Measurements from ENCODE around the gene EEA1. TPM values are rescaled to one million over a fixed set of nuclear protein-coding genes. Genes with fewer than 3 reads are reported as not detected.
A peak's percentile ranks its signal among the peaks of the same experiment; 100 is the strongest.

The EEA1 gene
- total RNA-seq: 34.4 TPM
- long read RNA-seq, full-length matches to known transcripts: 4 of 20 reads
- long read RNA-seq, partial matches to known transcripts: 10 of 20 reads
- long read RNA-seq, other reads (novel, unspliced or antisense): 6 of 20 reads

DNA sequence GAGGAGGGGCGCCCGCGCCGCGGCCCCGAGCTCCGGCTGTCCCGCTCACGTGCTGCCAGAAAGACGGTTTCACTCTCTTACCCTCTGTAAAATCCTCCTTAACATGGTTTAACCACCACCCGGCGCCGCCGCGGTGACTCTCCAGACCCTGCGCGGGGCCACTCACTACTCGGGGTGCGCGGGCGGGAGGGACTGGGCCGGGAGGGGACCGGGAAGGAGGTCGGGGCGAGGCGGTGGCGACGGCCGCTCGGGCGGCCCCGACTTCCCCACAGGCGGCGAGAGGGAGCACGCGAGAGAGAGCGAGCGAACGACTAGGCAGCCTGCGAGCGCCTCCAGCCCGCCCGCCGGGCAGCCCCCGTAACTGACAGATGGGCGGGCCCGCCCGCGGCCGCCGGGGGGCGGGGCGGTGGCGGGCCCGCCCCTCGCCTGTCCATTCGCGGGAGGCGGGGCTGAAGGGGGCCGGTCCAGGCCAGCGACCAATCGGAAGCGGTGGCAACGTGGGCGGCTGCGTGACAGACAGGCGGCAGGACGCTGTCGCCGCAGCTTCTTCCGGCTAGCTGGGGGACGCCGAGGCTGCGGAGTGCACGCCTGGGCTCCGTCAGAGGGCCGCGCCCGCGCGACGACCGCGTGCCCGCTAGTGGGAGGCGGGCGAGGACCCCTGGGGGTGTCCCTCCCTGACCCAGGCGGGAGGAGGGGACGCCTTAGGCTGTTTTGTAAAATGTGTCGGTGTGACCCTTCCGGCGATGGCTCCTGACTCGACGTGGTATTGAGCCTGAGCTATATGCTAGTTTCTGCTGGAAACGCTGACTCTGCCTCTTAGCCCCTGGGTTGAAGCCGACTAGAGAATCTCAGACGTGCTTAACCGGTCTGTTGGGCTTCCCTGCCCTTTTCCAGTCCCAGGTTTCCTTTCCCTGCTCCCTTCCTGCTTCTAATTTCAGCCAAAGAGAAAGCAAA is at the start of gene EEA1:
Gene EEA1 (minus strand): TSS at position 334 of the 954 bp plus-strand sequence. CDS start 229 bp downstream, at position 105.
- Histone ChIP-seq H3K4me1 (peaks cover 20% of the 10 kb centered on the region), H3K36me3 (no peaks in the 10 kb centered on the region), H3K4me3 (peak within 1 kb of the TSS; percentile 68), H3K27me3 (no peaks in the 10 kb centered on the region), H3K9me3 (no peaks in the 10 kb centered on the region), H3K27ac (peak within 1 kb of the TSS; percentile 95)
- DNase-seq: peak; percentile 99
- intact Hi-C loops (cut with DNase I): no loop called here
- TF ChIP-seq, protein P1, sequence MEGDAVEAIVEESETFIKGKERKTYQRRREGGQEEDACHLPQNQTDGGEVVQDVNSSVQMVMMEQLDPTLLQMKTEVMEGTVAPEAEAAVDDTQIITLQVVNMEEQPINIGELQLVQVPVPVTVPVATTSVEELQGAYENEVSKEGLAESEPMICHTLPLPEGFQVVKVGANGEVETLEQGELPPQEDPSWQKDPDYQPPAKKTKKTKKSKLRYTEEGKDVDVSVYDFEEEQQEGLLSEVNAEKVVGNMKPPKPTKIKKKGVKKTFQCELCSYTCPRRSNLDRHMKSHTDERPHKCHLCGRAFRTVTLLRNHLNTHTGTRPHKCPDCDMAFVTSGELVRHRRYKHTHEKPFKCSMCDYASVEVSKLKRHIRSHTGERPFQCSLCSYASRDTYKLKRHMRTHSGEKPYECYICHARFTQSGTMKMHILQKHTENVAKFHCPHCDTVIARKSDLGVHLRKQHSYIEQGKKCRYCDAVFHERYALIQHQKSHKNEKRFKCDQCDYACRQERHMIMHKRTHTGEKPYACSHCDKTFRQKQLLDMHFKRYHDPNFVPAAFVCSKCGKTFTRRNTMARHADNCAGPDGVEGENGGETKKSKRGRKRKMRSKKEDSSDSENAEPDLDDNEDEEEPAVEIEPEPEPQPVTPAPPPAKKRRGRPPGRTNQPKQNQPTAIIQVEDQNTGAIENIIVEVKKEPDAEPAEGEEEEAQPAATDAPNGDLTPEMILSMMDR (IDR thresholded peaks at IDR 0.05): peak; percentile 31
- ATAC-seq: peak; percentile 97

DNA sequence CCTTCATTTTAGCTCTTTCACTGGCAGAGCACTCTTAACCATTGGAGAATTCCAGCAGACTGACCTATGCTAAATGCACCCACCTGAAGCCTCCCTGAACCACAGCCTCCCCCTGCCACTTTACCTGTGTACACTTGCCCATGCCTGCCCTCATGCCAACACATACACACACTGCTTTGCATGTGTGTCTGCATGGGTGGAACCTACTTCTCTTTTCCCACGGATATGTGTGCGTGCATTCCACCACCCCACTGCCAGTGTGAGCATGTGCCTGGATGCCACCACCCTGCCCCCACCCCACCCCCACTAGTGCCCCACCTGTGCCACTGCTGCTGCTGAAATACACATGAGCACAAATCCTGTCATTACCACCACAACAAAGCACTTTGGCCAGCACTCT is 49.5 kb upstream of the EEA1 start:
- Histone ChIP-seq H3K27me3 (no peaks in the 10 kb centered on the region), H3K36me3 (no peaks in the 10 kb centered on the region), H3K4me3 (no peak overlapping the region), H3K27ac (no peak overlapping the region), H3K9me3 (no peaks in the 10 kb centered on the region), H3K4me1 (no peaks in the 10 kb centered on the region)
- intact Hi-C loops (cut with DNase I): no loop called here
- TF ChIP-seq, protein P1 (IDR thresholded peaks at IDR 0.05): no peak
- ATAC-seq: peak; percentile 28
- DNase-seq: no peak

DNA sequence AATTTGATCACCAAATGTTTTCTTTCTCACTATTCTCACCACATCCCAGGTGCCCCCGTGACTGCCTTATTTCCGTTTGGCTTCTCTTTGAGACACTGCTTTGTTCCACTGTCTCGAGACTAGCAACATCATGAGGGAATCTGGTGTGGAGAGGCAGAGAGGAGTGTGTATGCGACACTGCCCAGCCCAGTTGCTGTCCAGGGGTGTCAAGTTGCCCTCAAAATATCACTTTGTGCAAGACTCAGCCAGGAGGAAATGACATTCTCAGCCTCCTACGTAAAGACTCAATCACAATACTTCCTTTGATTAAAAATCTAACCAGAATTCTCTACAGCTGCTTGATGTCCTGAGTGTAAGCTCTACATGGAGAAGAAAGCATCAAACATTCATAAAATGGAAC is 48.2 kb upstream of the EEA1 start:
- Histone ChIP-seq H3K36me3 (no peaks in the 10 kb centered on the region), H3K4me3 (no peak overlapping the region), H3K4me1 (peaks cover 2% of the 10 kb centered on the region), H3K27me3 (no peaks in the 10 kb centered on the region), H3K27ac (no peak overlapping the region), H3K9me3 (no peaks in the 10 kb centered on the region)
- ATAC-seq (no peak), DNase-seq (no peak)
- intact Hi-C loops (cut with DNase I): no loop called here
- TF ChIP-seq, protein P1 (IDR thresholded peaks at IDR 0.05): no peak

DNA sequence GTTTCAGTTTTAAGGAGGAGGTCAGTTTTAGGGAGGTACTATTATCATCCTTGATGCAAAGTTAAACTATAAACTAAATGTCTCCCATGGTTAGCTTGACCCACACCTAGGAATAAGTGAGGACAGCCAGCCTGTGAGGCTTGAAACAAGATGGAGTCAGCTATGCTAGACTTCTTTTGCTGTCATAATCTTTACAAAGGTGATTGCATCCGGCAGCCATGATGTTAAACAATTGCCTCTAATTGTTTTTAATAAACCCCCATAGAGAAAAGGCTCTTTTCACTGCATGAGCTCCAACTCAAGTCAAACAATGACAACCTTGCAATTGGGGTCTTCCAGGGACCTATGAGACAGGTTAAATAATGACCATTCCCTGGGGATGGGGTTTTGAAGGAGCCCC is 45.7 kb upstream of the EEA1 start:
- ATAC-seq (no peak), DNase-seq (no peak)
- Histone ChIP-seq H3K27me3 (no peaks in the 10 kb centered on the region), H3K27ac (peak overlapping the region; percentile 38), H3K9me3 (no peaks in the 10 kb centered on the region), H3K4me1 (peaks cover 11% of the 10 kb centered on the region), H3K36me3 (no peaks in the 10 kb centered on the region), H3K4me3 (no peak overlapping the region)
- TF ChIP-seq, protein P1 (IDR thresholded peaks at IDR 0.05): no peak
- intact Hi-C loops (cut with DNase I): no loop called here

DNA sequence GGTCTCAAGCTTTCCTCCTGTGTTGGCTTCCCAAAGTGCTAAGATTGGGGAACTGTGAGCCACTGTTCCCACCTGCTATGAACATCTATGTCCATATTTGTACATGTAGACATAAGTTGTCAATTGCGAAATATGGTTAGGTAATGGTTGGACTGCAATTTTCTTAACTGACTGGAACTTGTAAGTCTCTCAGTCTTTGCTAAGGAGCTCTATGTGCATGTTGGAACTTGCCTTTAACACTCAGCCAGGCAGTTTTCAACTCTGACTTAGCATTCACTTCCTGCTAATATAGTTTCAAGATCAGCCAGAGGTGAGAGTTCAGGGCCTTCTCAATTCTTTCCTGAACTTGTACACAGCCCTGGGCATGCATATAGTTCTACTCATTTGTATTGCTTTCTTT is 44.5 kb upstream of the EEA1 start:
- DNase-seq (no peak), ATAC-seq (peak; percentile 88)
- TF ChIP-seq, protein P1 (IDR thresholded peaks at IDR 0.05): no peak
- H3K4me1 ChIP-seq: peaks cover 12% of the 10 kb centered on the region
- no peaks in the 10 kb centered on the region for H3K36me3 ChIP-seq
- H3K27ac ChIP-seq: peak overlapping the region; percentile 38
- H3K4me3 ChIP-seq: no peak overlapping the region
- H3K27me3 ChIP-seq: no peaks in the 10 kb centered on the region
- no peaks in the 10 kb centered on the region for H3K9me3 ChIP-seq
- intact Hi-C loops (cut with DNase I): no loop called here

Data from upper lobe of right lung (tissue), 1 donor.